Activated CD8-positive, alpha-beta memory T cell treated with anti-CD3 and anti-CD28 coated beads for 4 hours (primary cell): Measurements from ENCODE around the gene DAB2IP.

Source experiments
- DNase-seq, 2 donors: peaks; one replicate each; pipeline ENCODE4 v3.0.0-alpha.2; 2020; ENCODE audit warnings: low read depth in 2 of 2

The DAB2IP gene

GRCh38 chr9:121684381-121685145 lies 33.1 kb downstream of the DAB2IP start:
- DNase-seq = no peak

GRCh38 chr9:121685146-121685794 lies 33.8 kb downstream of the DAB2IP start:
- no peak for DNase-seq

- DNase-seq = no peak
Observed at GRCh38 chr9:121685795-121686377, 34.5 kb downstream of the DAB2IP start.

- no peak for DNase-seq
Observed at GRCh38 chr9:121686930-121687541, 35.6 kb downstream of the DAB2IP start.

GRCh38 chr9:121688146-121688680 lies 36.8 kb downstream of the DAB2IP start:
- DNase-seq = no peak

- DNase-seq = no peak
Observed at GRCh38 chr9:121688681-121689080, 37.2 kb downstream of the DAB2IP start.

GRCh38 chr9:121689461-121690157 lies 38.2 kb downstream of the DAB2IP start:
- no peak for DNase-seq

- no peak for DNase-seq
Observed at GRCh38 chr9:121690316-121690715, 38.9 kb downstream of the DAB2IP start.

- no peak for DNase-seq
Observed at GRCh38 chr9:121690766-121691165, 39.3 kb downstream of the DAB2IP start.

GRCh38 chr9:121691890-121692289 lies 40.5 kb downstream of the DAB2IP start:
- DNase-seq = no peak

- no peak for DNase-seq
Observed at GRCh38 chr9:121692606-121693387, 41.4 kb downstream of the DAB2IP start.

GRCh38 chr9:121693388-121693670 lies 41.9 kb downstream of the DAB2IP start:
- no peak for DNase-seq

GRCh38 chr9:121694001-121694400 lies 42.6 kb downstream of the DAB2IP start:
- no peak for DNase-seq

- DNase-seq = no peak
Observed at GRCh38 chr9:121694600-121694999, 43.2 kb downstream of the DAB2IP start.

- no peak for DNase-seq
Observed at GRCh38 chr9:121696930-121697329, 45.5 kb downstream of the DAB2IP start.

GRCh38 chr9:121698627-121699570 lies 47.5 kb downstream of the DAB2IP start:
- DNase-seq = peak; percentile 14

- DNase-seq = no peak
Observed at GRCh38 chr9:121699571-121700164, 48.2 kb downstream of the DAB2IP start.

GRCh38 chr9:121700165-121700831 lies 48.9 kb downstream of the DAB2IP start:
- DNase-seq = no peak

GRCh38 chr9:121700832-121701419 lies 49.5 kb downstream of the DAB2IP start:
- DNase-seq = no peak
